ENCODE data around the gene EIF2S3.
"Not testable (repeated sequence)": the region's sequence is repeated elsewhere in the genome, so short reads cannot be mapped to it uniquely, and the experiment has no call there.

- TF ChIP-seq POLR2A, POLR2AphosphoS5 (IDR thresholded peaks at IDR 0.05; ENCODE audit: low read depth, low read length): not testable (repeated sequence)
Measured at GRCh38 chrX:24049643-24050042, 5.1 kb upstream of the EIF2S3 start.

Measured in GM12891 (cell line).